ENCODE measurements around the gene CACNA1B. TPM values are rescaled to one million over a fixed set of nuclear protein-coding genes. Genes with fewer than 3 reads are reported as not detected.
"Not testable (repeated sequence)": the region's sequence is repeated elsewhere in the genome, so short reads cannot be mapped to it uniquely, and the experiment has no call there.

Gene CACNA1B
- total RNA-seq, 6 experiments from 2014 or later: not detected

GRCh38 chr9:137880976-137881530 lies 3.5 kb downstream of the CACNA1B start:
- H3K4me3 Mint-ChIP-seq: no peak overlapping the region
- H3K9me3 Mint-ChIP-seq: peaks cover 7% of the 10 kb centered on the region
- no peaks in the 10 kb centered on the region for H3K4me1 Mint-ChIP-seq (ENCODE audit: low read depth)
- TF ChIP-seq CTCF (IDR thresholded peaks at IDR 0.05): no peak
- no peak overlapping the region for H3K27ac Mint-ChIP-seq
- no peak for DNase-seq
- H3K36me3 Mint-ChIP-seq (ENCODE audit: low read depth): peaks cover 5% of the 10 kb centered on the region
- H3K27me3 Mint-ChIP-seq (ENCODE audit: insufficient read depth): peaks cover 4% of the 10 kb centered on the region; the same call in 1 of the 2 replicates

- Mint-ChIP-seq H3K9me3 (no peaks in the 10 kb centered on the region; the same call in 1 of the 2 replicates), H3K4me3 (no peak overlapping the region), H3K4me1 (ENCODE audit: low read depth) (no peaks in the 10 kb centered on the region), H3K36me3 (ENCODE audit: low read depth) (no peaks in the 10 kb centered on the region), H3K27me3 (ENCODE audit: insufficient read depth) (peaks cover 2% of the 10 kb centered on the region; the same call in 1 of the 2 replicates), H3K27ac (no peak overlapping the region)
- DNase-seq: no peak
- no peak for TF ChIP-seq CTCF (IDR thresholded peaks at IDR 0.05)
Measured at GRCh38 chr9:137881591-137882505, 4.3 kb downstream of the CACNA1B start.

- no peaks in the 10 kb centered on the region; the same call in 1 of the 2 replicates for H3K9me3 Mint-ChIP-seq
- no peak overlapping the region for H3K27ac Mint-ChIP-seq
- peaks cover 2% of the 10 kb centered on the region; the same call in 1 of the 2 replicates for H3K27me3 Mint-ChIP-seq (ENCODE audit: insufficient read depth)
- no peaks in the 10 kb centered on the region for H3K36me3 Mint-ChIP-seq (ENCODE audit: low read depth)
- DNase-seq: no peak
- no peaks in the 10 kb centered on the region for H3K4me1 Mint-ChIP-seq (ENCODE audit: low read depth)
- no peak for TF ChIP-seq CTCF (IDR thresholded peaks at IDR 0.05)
- H3K4me3 Mint-ChIP-seq: no peak overlapping the region
Measured at GRCh38 chr9:137882506-137882821, 4.9 kb downstream of the CACNA1B start.

- DNase-seq, H3K4me3 Mint-ChIP-seq: not testable (repeated sequence)
Measured at GRCh38 chr9:137883977-137884376, 6.4 kb downstream of the CACNA1B start.

GRCh38 chr9:137884547-137884946 lies 7.0 kb downstream of the CACNA1B start:
- DNase-seq; H3K36me3 Mint-ChIP-seq (ENCODE audit: low read depth); H3K27ac Mint-ChIP-seq; H3K4me1 Mint-ChIP-seq (ENCODE audit: low read depth); H3K4me3 Mint-ChIP-seq; H3K27me3 Mint-ChIP-seq (ENCODE audit: insufficient read depth); H3K9me3 Mint-ChIP-seq: not testable (repeated sequence)

More at GRCh38 chr9:137883977-137884376, 6.4 kb downstream of the CACNA1B start:
- not testable (repeated sequence) for H3K4me1 Mint-ChIP-seq (ENCODE audit: low read depth); H3K27ac Mint-ChIP-seq; H3K9me3 Mint-ChIP-seq; H3K36me3 Mint-ChIP-seq (ENCODE audit: low read depth); H3K27me3 Mint-ChIP-seq (ENCODE audit: insufficient read depth)

GRCh38 chr9:137885121-137885520 lies 7.5 kb downstream of the CACNA1B start:
- not testable (repeated sequence) for H3K4me3 Mint-ChIP-seq; H3K4me1 Mint-ChIP-seq (ENCODE audit: low read depth); DNase-seq; H3K9me3 Mint-ChIP-seq; H3K27me3 Mint-ChIP-seq (ENCODE audit: insufficient read depth); H3K36me3 Mint-ChIP-seq (ENCODE audit: low read depth); H3K27ac Mint-ChIP-seq

- H3K9me3 Mint-ChIP-seq; H3K27me3 Mint-ChIP-seq (ENCODE audit: insufficient read depth); H3K4me1 Mint-ChIP-seq (ENCODE audit: low read depth); H3K4me3 Mint-ChIP-seq; H3K36me3 Mint-ChIP-seq (ENCODE audit: low read depth); DNase-seq; H3K27ac Mint-ChIP-seq: not testable (repeated sequence)
Measured at GRCh38 chr9:137888621-137889020, 11.0 kb downstream of the CACNA1B start.

- H3K4me1 Mint-ChIP-seq (ENCODE audit: low read depth): not testable (repeated sequence)
Measured at GRCh38 chr9:137889966-137890365, 12.4 kb downstream of the CACNA1B start.

GRCh38 chr9:137890768-137891587 lies 13.4 kb downstream of the CACNA1B start:
- H3K27ac Mint-ChIP-seq; H3K36me3 Mint-ChIP-seq (ENCODE audit: low read depth); DNase-seq; H3K4me1 Mint-ChIP-seq (ENCODE audit: low read depth); H3K9me3 Mint-ChIP-seq; H3K27me3 Mint-ChIP-seq (ENCODE audit: insufficient read depth); H3K4me3 Mint-ChIP-seq: not testable (repeated sequence)

More at GRCh38 chr9:137889966-137890365, 12.4 kb downstream of the CACNA1B start:
- DNase-seq; H3K4me3 Mint-ChIP-seq; H3K36me3 Mint-ChIP-seq (ENCODE audit: low read depth); H3K27ac Mint-ChIP-seq; H3K27me3 Mint-ChIP-seq (ENCODE audit: insufficient read depth); H3K9me3 Mint-ChIP-seq: not testable (repeated sequence)

Data from HFFc6 (cell line).